ENCODE data around the gene C9.
"Not testable (repeated sequence)": the region's sequence is repeated elsewhere in the genome, so short reads cannot be mapped to it uniquely, and the experiment has no call there.

The C9 gene

DNA sequence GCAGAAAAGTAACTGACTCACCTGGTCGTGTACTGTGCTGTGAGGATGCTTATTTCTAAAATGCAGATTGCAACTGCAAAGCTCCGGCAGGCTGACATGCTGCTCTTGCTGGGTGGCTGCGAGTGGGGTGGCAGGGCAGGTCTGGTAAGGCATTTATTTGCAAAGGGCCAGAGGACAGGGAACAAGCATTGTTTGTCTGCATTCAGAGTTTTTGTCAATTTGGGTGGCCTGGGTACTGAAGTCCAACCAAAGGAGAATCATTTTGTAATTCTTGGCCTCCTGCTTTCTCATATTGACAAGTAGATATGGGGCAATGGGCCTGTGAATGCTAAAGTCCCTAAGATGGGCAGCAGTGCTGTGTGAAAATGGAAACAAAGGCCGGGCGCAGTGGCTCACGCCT, at the start of gene C9:
TSS of gene C9 (minus strand) at position 129 of the 400 bp plus-strand sequence. CDS start at position 98, 31 bp downstream.
- Histone ChIP-seq H3K27me3 (ENCODE audit: control insufficient read depth, insufficient read depth, low read length) (no peaks in the 10 kb centered on the region), H3K4me3 (ENCODE audit: low read length) (no peak within 1 kb of the TSS), H3K9ac (ENCODE audit: low read length) (no peak within 1 kb of the TSS), H3K36me3 (ENCODE audit: control insufficient read depth, insufficient read depth, low read length) (no peaks in the 10 kb centered on the region), H3K4me1 (ENCODE audit: control insufficient read depth, insufficient read depth, low read length) (no peaks in the 10 kb centered on the region), H3K27ac (ENCODE audit: low read depth, low read length) (no peak within 1 kb of the TSS)

DNA sequence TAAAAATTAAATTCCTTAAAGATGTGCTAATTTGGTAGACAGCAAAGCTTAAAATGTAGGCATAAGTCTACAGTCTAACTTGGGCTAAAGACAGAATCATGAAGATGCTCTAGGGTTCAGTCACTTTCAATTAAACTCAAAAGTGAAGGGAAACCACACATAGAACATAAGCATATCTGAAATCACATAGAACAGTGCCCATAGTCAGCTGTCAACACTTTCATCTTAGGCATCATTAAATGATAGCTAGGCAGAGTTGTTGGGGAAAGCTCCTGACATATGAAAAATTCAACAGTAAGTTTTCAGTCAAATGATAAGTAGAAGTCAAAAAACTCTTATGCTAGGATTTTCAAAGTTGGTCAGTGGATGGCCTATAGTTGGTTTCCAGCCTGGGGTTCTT, 49.5 kb upstream of the C9 start:
- H3K27me3 ChIP-seq (ENCODE audit: control insufficient read depth, insufficient read depth, low read length): no peaks in the 10 kb centered on the region
- H3K4me1 ChIP-seq (ENCODE audit: control insufficient read depth, insufficient read depth, low read length): peaks cover 4% of the 10 kb centered on the region
- no peak overlapping the region for H3K4me3 ChIP-seq (ENCODE audit: low read length)

DNA sequence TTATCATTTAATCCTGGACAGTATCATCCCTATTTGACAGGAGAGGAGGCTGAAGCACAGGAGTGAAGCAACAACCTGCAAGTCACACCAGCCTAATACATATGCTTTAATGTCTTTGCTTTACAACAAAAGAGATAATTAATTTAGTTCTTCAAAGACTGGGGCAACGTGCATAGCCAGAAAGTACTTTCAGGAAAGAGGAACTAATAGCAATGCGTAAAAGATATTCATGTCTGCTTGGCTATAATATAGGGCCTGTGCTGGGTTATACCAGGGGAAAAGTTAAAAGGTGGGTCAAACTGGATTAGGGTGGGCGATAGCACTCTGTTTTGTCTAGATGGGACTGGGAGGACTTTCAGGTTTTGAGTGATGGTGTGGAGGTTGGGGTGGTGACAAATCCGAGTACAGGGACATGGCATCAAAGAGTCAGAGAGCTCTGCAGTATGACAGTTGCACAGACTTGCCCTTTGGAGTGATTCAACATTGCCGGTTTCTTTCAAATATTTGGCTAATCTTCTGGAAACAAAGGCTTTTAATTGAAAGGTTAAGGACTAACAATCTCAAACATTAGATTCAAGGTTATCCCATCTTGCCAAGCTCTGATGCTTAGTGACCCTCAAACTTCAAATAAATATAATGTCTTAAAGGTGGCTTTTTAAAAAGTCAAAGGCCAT, 48.6 kb upstream of the C9 start:
- H3K36me3 ChIP-seq (ENCODE audit: control insufficient read depth, insufficient read depth, low read length): no peaks in the 10 kb centered on the region
- no peak overlapping the region for H3K27ac ChIP-seq (ENCODE audit: low read depth, low read length)
- H3K27me3 ChIP-seq (ENCODE audit: control insufficient read depth, insufficient read depth, low read length): no peaks in the 10 kb centered on the region
- peaks cover 6% of the 10 kb centered on the region for H3K4me1 ChIP-seq (ENCODE audit: control insufficient read depth, insufficient read depth, low read length)
- no peak overlapping the region for H3K9ac ChIP-seq (ENCODE audit: low read length)
- H3K4me3 ChIP-seq (ENCODE audit: low read length): no peak overlapping the region

More for the DNA sequence above, 49.5 kb upstream of the C9 start:
- H3K9ac ChIP-seq (ENCODE audit: low read length): no peak overlapping the region
- no peaks in the 10 kb centered on the region for H3K36me3 ChIP-seq (ENCODE audit: control insufficient read depth, insufficient read depth, low read length)
- no peak overlapping the region for H3K27ac ChIP-seq (ENCODE audit: low read depth, low read length)

DNA sequence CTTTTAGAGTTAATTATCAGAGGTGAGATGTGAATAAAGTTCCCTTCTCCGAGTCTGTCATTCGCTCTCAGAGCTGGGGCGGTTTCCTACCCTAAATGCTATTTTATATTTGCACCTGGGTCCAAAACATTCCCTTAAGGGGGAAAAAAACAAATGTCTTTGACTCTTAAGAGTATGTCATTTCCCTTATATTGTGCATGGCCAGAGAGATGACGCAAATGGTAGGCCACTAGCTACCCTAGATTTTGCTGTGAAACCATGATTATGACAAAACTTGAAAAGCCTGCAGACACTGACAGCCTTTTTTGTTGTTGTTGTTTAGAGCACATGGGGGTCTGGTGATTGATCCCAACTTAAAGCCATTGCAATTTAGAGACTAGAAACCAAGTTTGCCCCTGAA, 47.7 kb upstream of the C9 start:
- Histone ChIP-seq H3K27ac (ENCODE audit: low read depth, low read length) (no peak overlapping the region), H3K27me3 (ENCODE audit: control insufficient read depth, insufficient read depth, low read length) (no peaks in the 10 kb centered on the region), H3K9ac (ENCODE audit: low read length) (no peak overlapping the region), H3K4me1 (ENCODE audit: control insufficient read depth, insufficient read depth, low read length) (peaks cover 6% of the 10 kb centered on the region), H3K36me3 (ENCODE audit: control insufficient read depth, insufficient read depth, low read length) (no peaks in the 10 kb centered on the region), H3K4me3 (ENCODE audit: low read length) (no peak overlapping the region)

DNA sequence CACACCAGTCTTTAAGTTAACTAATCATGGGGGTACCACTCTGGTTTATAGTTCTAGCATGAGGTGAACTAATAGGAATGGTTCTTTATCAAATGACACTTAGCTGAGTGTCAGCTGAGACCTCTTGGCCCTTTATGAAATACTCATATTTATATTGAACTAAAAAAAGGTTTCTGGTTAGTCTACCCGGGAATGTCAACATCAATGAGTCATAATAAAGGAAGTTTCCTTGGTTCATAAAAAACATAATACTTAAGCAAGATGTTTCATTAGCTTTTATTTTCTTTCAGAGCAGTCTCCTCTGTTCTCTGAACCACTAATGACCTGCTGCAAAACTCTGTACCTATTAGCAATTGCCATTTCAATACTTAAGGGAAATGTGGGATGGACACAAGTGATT, 46.8 kb upstream of the C9 start:
- H3K9ac ChIP-seq (ENCODE audit: low read length): no peak overlapping the region
- H3K27me3 ChIP-seq (ENCODE audit: control insufficient read depth, insufficient read depth, low read length): no peaks in the 10 kb centered on the region
- H3K4me3 ChIP-seq (ENCODE audit: low read length): no peak overlapping the region
- H3K4me1 ChIP-seq (ENCODE audit: control insufficient read depth, insufficient read depth, low read length): peaks cover 6% of the 10 kb centered on the region
- no peaks in the 10 kb centered on the region for H3K36me3 ChIP-seq (ENCODE audit: control insufficient read depth, insufficient read depth, low read length)
- H3K27ac ChIP-seq (ENCODE audit: low read depth, low read length): peak overlapping the region; percentile 51

DNA sequence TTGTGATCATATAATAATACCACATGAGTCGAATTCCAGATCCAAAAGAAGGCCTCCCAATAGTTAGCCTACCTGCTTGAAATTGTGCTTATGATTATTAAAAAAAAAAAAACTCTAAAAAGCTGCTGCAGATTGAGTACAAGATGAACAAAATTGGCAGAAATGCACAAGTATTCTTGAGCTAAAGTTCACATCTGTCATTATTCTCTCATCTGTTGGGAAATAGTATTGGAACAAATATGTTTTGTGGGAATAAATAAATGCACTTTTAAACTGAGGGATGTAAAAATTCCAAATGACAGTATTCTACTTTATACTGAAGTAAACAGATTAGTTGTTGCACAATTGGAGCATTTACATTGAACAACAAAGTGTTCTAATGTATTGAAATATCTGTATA, 44.7 kb upstream of the C9 start:
- peaks cover 6% of the 10 kb centered on the region for H3K4me1 ChIP-seq (ENCODE audit: control insufficient read depth, insufficient read depth, low read length)
- no peak overlapping the region for H3K27ac ChIP-seq (ENCODE audit: low read depth, low read length)
- no peaks in the 10 kb centered on the region for H3K36me3 ChIP-seq (ENCODE audit: control insufficient read depth, insufficient read depth, low read length)
- H3K27me3 ChIP-seq (ENCODE audit: control insufficient read depth, insufficient read depth, low read length): no peaks in the 10 kb centered on the region
- no peak overlapping the region for H3K9ac ChIP-seq (ENCODE audit: low read length)
- no peak overlapping the region for H3K4me3 ChIP-seq (ENCODE audit: low read length)

DNA sequence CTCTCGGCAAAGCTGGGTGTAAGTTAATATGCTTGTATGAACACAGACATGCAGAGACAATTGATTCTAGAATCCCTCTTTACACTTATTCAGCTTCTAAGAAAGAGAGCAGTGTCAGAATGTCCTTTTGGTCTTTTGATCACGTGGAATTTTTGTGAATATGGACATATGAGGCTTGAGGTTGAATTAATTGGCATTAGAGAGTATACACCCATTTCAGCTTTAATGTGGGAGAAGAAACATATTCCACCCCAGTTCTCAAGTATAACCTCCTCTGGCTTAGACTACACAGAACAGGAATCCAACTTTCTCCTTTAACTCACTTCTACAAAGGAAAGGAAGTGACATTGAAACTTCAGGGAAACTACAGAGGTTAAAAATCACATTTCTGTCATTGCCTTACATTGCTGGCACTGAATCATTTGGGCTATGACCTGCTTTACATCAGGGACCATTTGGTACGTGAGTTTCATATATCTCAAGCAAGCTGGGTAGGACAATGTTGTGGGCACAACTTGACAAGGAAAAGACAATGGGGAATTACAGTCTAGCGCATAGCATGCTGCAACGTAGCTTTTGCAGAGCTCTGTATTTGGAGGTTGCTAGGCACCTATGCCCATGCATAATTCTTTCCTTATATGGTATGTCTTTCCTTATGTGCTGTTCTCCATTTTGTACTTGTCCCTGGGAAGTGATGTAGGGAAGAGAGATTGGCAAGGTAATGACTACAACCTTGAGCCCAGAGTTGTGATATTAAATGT, 41.0 kb upstream of the C9 start:
- H3K4me1 ChIP-seq (ENCODE audit: control insufficient read depth, insufficient read depth, low read length): peaks cover 12% of the 10 kb centered on the region
- H3K9ac ChIP-seq (ENCODE audit: low read length): no peak overlapping the region
- H3K36me3 ChIP-seq (ENCODE audit: control insufficient read depth, insufficient read depth, low read length): no peaks in the 10 kb centered on the region
- H3K27ac ChIP-seq (ENCODE audit: low read depth, low read length): peak overlapping the region; percentile 26
- H3K27me3 ChIP-seq (ENCODE audit: control insufficient read depth, insufficient read depth, low read length): no peaks in the 10 kb centered on the region
- H3K4me3 ChIP-seq (ENCODE audit: low read length): no peak overlapping the region

DNA sequence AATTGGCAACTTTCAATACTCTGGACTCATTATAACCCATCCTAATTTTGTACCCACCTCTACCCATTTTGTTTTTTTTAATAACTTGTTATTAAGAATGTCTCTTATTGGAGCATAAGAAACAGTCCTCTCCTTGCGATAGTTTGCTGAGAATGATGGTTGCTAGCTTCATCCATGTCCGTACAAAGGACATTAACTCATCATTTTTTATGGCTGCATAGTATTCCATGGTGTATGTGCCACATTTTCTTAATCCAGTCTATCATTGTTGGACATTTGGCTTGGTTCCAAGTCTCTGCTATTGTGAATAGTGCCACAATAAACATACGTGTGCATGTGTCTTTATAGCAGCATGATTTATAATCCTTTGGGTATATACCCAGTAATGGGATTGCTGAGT, 39.5 kb upstream of the C9 start:
- not testable (repeated sequence) for H3K4me3 ChIP-seq (ENCODE audit: low read length); H3K27me3 ChIP-seq (ENCODE audit: control insufficient read depth, insufficient read depth, low read length); H3K27ac ChIP-seq (ENCODE audit: low read depth, low read length); H3K36me3 ChIP-seq (ENCODE audit: control insufficient read depth, insufficient read depth, low read length); H3K9ac ChIP-seq (ENCODE audit: low read length)
- H3K4me1 ChIP-seq (ENCODE audit: control insufficient read depth, insufficient read depth, low read length): peaks cover 22% of the 10 kb centered on the region

DNA sequence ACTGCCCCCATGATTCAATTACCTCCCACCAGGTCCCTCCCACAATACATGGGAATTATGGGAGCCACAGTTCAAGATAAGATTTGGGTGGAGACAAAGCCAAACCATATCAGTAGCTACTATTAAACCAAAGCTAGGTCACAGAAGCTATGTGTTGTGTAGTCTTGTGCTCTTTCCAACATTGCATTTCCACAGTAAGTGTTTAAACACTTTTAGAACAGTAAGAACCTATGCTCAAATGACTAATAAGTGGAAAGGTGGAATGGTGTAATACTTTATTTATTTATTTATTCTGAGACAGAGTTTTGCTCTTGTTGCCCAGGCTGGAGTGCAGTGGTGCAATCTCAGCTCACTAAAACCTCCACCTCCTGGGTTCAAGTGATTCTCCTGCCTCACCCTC, 37.8 kb upstream of the C9 start:
- H3K36me3 ChIP-seq (ENCODE audit: control insufficient read depth, insufficient read depth, low read length); H3K4me3 ChIP-seq (ENCODE audit: low read length); H3K27ac ChIP-seq (ENCODE audit: low read depth, low read length); H3K27me3 ChIP-seq (ENCODE audit: control insufficient read depth, insufficient read depth, low read length); H3K9ac ChIP-seq (ENCODE audit: low read length): not testable (repeated sequence)
- H3K4me1 ChIP-seq (ENCODE audit: control insufficient read depth, insufficient read depth, low read length): peaks cover 20% of the 10 kb centered on the region

DNA sequence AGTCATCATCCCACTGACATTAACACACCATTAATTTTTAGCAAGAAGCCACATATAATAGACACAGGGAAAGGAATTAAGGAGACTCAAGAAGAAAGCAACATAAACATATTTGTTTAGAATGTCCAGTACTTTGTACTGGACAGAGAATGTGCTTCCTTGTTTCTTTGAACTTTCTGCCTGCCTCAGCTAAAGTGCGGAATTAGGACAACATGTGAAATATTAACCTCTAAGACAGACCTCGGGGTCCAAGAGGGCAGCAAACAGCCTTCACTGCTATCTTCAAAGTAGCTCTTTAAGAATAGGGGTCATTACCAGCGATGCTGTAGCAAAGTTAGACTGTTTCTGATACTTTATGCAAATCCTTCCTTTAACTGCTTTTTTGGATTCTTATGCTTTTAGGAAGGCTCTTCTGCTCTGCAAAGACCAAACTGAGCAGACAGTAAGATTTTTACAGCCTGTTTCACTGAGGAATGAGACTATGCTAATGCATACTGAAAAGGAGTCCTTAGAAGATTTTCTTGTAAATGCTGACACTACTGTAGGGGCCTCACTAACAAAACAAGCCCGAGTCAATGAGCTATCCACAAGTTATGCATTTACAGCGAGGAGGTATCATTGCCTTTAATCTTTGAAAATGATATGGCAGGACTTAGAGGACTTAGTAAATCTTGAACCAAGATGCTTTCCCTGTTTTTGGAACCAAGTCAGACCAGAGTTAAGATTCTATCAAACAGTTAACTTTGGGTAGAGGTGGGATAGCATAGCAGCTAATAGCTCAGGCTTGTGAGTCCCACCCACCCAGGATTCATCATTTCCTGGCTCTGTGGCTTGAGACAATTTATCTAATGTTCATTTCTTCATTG, 36.7 kb upstream of the C9 start:
- H3K4me3 ChIP-seq (ENCODE audit: low read length): no peak overlapping the region
- H3K27ac ChIP-seq (ENCODE audit: low read depth, low read length): peak overlapping the region; percentile 45
- H3K36me3 ChIP-seq (ENCODE audit: control insufficient read depth, insufficient read depth, low read length): no peaks in the 10 kb centered on the region
- H3K27me3 ChIP-seq (ENCODE audit: control insufficient read depth, insufficient read depth, low read length): no peaks in the 10 kb centered on the region
- no peak overlapping the region for H3K9ac ChIP-seq (ENCODE audit: low read length)
- H3K4me1 ChIP-seq (ENCODE audit: control insufficient read depth, insufficient read depth, low read length): peaks cover 20% of the 10 kb centered on the region

DNA sequence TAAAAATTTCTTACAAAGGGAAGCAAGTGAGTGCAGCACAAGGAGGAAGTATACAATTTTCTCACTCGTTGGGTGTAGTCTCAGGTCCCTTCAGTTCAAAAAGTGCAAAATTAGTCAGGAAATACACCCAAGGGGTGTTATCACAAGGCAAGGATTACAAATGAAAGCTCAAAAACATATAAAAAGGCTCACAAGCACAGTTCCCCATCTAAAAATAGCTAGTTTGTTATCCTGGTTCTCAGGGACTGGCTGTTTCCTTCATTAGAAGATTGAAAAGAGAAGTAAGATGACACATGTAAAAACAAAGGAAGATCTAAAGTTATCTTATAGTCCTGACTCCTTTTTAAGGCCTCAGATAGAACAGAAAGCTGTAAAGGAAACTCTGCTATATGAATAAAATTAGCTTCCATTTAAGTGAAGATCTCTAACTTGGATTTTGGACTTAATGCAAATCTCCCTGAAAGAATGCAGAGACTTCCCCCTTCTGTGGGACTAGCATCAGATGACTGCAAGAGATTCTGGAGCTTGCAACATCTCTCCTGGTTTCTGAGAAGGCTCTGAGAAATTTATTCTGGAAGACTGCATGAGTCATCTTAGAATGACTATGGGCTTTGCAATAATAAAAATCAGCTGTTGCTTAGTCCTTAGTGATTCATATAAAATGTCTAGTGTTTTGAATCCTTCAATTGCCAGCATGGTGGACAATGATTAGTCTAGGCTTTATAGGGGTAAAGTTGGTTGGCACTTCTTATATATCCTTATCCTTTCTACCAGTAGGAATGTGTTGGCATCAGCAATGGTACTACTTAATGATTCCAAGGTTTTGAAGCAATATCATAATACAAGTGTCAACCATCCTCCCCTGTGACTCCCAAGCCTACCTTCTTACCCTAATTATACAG, 35.1 kb upstream of the C9 start:
- H3K27me3 ChIP-seq (ENCODE audit: control insufficient read depth, insufficient read depth, low read length): no peaks in the 10 kb centered on the region
- H3K9ac ChIP-seq (ENCODE audit: low read length): no peak overlapping the region
- H3K4me3 ChIP-seq (ENCODE audit: low read length): no peak overlapping the region
- peak overlapping the region; percentile 75 for H3K27ac ChIP-seq (ENCODE audit: low read depth, low read length)
- H3K4me1 ChIP-seq (ENCODE audit: control insufficient read depth, insufficient read depth, low read length): peaks cover 20% of the 10 kb centered on the region
- no peaks in the 10 kb centered on the region for H3K36me3 ChIP-seq (ENCODE audit: control insufficient read depth, insufficient read depth, low read length)

DNA sequence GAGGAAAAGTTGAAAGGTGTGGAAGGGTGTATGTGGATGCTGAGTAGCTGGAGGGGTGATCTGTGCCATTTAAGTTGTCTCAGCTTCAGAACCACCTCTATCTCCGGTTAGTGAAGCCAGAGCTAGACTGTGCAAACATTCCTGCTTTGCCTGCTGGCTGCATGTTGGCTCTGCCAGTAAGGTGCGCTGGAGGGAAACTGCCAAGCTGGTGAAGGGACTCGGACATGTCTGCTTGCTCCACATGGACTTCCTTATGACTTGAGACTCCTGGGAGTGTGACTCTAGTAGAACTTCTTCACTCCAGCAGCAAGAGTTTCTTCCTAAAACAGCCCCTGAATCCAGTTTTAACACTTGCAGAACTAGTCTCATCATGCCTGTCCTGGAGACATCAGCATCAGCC, 32.5 kb upstream of the C9 start:
- Histone ChIP-seq H3K27me3 (ENCODE audit: control insufficient read depth, insufficient read depth, low read length) (no peaks in the 10 kb centered on the region), H3K9ac (ENCODE audit: low read length) (no peak overlapping the region), H3K36me3 (ENCODE audit: control insufficient read depth, insufficient read depth, low read length) (no peaks in the 10 kb centered on the region), H3K4me3 (ENCODE audit: low read length) (no peak overlapping the region), H3K27ac (ENCODE audit: low read depth, low read length) (no peak overlapping the region), H3K4me1 (ENCODE audit: control insufficient read depth, insufficient read depth, low read length) (peaks cover 20% of the 10 kb centered on the region)

Data from rectal smooth muscle tissue (tissue), 1 donor.